Right ventricle myocardium inferior (tissue), 1 donor: ENCODE measurements around the gene NRN1. TPM values are rescaled to one million over a fixed set of nuclear protein-coding genes. Genes with fewer than 3 reads are reported as not detected.
"Not testable (repeated sequence)": the region's sequence is repeated elsewhere in the genome, so short reads cannot be mapped to it uniquely, and the experiment has no call there.

ENCODE experiments used
- ATAC-seq: fragments of 200-7000 bp; cut with Tn5 transposase; one replicate; pipeline ENCODE4 v1.9.1; 2020; ENCODE audit warnings: mild to moderate bottlenecking, moderate library complexity
- DNase-seq: peaks from one replicate; pipeline ENCODE4 v3.0.0; 2021; ENCODE audit errors: missing footprints
- intact Hi-C: fragments of 100-400 bp; cut with DNase I; formaldehyde crosslinking; loops from one replicate; pipeline ENCODE4 v1.11.0; 2022
- long read RNA-seq: library from polyadenylated mRNA; unstranded; transcript quantifications from one replicate; pipeline ENCODE4 v2.0.0, GENCODE V29; 2021
- total RNA-seq: library from RNA; stranded (reverse); fragmentation: NEBNext Ultra II Directional; extraction: Animal tissue kit (Norgen Biotek cat#: 25700); gene quantifications from one replicate; pipeline ENCODE4 v1.2.1, GENCODE V29; 2021
- donor health status: DM: no; HTN: yes; CAD: no; lungs with severe emphysema.

Gene NRN1, protein sequence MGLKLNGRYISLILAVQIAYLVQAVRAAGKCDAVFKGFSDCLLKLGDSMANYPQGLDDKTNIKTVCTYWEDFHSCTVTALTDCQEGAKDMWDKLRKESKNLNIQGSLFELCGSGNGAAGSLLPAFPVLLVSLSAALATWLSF
- total RNA-seq, result 14.0 TPM
- long read RNA-seq, partial matches to known transcripts, result 1 of 7 reads
- long read RNA-seq, other reads (novel, unspliced or antisense), result 2 of 7 reads

DNA sequence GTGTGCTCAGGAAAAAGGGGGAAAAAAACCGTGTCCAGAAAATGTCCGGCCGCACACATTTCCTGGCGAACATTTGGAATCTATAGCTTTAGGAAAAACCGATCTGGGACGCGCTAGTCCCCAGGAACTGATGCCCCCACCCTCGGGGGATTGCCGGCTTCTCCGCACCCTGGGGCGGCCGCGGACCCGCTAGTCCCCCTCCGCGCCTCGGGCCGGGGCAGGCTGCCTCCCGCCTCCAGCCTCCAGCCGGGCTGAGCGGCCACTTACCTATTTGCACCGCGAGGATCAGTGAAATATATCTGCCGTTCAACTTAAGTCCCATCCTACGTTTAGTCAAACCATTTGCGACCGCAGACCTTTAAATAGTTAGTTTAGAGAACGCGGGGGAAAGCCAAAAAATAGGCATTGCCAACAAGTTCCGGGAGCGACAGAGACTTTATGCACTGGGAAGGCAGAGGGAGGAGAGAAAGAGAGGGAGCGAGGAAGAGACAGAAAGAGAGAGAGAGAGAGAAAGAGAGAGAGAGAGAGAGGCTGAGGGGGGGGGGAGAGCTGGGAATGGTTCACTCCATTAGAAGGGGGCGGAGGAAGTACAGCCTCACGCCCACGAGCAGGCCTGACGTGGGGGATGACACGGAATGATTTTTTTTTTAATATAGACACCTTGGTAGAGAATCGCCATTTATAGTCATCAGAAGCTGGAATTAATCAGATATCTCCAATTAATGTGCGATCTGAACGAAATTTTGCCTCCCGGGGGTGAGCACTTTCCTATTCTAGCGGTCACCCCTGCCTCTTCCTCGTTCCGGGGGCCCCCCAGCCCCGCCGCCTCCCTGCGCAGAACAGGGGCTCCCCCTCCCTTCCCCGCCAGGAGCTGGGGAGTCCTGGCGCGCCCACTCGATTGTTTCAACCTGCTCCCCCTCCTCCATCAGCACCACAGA is at the start of gene NRN1:
TSS of gene NRN1 (minus strand) at position 498 of the 938 bp plus-strand sequence. CDS start at position 322, 176 bp downstream.
- DNase-seq (no peak), ATAC-seq (no peak)
- intact Hi-C loops, result no loop called here

DNA sequence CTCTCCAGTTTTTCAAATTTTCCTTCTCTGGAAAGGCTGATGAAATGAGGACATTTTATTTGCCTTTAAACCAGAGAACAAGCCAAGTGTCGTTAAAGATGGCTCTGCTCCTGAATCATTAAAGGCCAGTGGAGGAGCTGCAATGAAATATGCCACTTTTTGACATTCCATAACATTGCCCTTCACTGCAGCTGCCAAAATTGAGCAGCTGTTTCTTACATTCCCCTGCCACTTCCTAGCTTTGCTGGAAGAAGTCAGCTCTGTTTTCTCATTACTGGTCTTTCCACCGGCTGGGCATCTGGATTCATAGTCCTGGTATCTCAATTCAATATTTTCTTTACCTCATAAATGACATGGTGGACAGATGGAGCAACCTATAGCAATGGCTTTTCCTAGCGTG is 45.5 kb upstream of the NRN1 start:
- intact Hi-C loops, result loop anchor here (10.0 kb wide), 1 partner anchor 273 kb away; the partner anchor contains the start of gene F13A1
- ATAC-seq (no peak), DNase-seq (no peak)

DNA sequence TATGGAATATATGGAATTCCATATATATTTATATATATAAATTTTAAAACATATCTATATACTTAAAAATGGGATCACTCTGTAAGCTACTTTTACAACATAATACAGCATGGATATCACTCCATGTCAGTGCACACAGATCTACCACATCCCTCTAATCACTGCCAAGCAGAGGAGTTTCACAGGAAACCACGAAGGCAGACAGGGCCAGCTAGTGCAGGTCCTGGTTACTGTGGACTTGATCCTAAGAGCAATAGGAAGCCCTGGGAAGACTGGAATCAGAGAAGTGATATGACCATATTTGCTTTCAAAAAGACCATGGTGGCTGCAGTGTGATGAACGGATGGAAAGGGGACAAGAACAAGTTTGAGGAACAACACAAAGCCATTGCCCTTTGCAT is 40.0 kb upstream of the NRN1 start:
- ATAC-seq, result no peak
- intact Hi-C loops, result no loop called here
- DNase-seq, result no peak

DNA sequence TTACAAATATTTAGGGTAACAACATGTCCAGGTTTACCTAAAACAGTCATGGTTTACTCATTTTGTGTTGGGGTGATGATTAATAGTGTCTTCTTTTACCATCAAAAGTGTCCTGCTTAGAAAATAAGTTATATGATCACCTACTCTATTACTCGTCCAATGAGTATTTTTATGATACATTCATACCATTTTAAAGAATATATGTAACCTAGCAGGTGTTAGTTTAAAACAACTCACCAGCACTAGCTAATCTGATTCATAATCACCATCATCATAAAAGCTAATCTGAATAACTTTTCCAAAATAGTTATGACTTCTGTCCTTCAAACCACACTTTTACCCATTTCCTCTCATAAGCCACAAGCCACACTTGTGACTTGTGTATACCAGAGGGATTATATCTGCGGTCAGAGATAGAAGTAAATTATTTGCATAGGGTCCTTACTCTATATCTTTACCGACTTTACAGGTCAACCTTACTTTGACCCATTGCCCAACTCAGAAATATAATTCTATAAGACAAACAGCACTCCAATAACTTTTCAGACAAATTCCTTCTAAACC is 33.3 kb upstream of the NRN1 start:
- DNase-seq, result no peak
- ATAC-seq, result no peak
- intact Hi-C loops, result no loop called here

DNA sequence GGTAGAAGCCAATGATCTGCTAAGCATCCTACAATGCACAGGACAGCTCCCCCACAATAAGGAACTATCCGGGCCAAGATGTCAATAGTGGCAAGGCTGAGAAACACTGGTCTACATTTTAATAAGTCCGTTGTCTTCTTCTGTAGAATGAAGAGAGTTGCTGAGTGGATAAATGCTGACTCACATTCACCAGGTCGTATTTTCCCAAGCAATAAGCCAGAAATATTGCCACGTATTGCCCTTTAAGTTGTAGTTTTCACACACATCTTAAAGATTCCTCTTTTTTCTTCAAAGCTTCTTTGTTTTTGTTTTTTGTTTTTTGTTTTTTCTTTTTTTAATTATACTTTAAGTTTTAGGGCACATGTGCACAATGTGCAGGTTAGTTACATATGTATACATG is 30.5 kb upstream of the NRN1 start:
- intact Hi-C loops, result no loop called here
- no peak for DNase-seq
- ATAC-seq, result no peak

DNA sequence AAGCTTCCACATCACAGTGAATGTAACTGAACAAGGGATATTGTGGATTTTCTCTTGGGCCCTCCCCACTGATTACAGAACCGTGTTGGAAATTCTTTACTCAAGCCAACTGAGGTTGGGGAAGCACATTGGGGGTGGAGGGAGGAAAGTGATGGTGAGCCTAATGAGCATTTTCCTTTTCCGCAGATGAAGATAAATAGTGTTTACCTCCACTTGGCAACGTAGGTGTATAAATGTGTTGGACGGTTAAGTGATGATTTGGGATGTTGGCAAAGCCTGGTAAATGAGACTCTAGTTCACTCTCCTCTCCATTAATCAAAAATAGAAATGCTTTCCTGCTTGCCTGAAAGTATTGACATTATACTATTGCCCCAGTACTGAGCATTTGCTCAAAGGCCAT is 27.1 kb upstream of the NRN1 start:
- DNase-seq (no peak), ATAC-seq (no peak)
- intact Hi-C loops, result no loop called here

DNA sequence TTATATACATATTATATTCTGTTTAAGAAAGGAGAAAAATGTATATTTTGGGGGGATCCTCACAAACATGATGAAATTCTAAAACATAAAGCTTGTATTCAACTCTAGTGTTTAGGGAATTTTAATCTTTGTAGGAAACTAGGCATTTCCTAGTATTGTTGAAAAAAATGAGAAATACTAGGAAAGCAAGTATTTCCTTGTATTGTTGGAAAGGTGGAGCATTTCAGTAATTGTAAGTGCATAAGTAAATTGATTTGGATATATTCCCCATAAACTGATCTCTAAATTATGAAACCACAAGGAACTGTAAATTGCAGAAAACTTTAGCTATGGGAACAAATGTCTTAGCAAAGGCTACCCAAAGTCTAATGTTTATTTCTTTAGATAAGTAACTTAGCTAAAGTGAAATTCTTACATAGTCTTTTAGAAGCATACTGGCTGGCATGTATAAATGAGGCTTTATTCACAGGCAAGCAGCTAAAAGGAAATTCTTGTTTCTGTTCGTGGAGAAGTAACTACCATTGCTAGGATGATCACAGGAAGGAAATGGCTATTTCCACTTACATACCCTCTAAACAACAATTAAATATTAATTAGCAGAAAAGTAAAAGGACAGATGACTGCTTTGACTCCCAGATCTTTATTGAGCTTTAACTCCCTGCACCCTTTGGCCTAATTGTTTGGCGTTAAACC is 19.9 kb upstream of the NRN1 start:
- ATAC-seq (no peak), DNase-seq (no peak)
- intact Hi-C loops, result loop anchor here (2.0 kb wide), 1 partner anchor 18 kb away; no protein-coding TSS in a partner anchor

DNA sequence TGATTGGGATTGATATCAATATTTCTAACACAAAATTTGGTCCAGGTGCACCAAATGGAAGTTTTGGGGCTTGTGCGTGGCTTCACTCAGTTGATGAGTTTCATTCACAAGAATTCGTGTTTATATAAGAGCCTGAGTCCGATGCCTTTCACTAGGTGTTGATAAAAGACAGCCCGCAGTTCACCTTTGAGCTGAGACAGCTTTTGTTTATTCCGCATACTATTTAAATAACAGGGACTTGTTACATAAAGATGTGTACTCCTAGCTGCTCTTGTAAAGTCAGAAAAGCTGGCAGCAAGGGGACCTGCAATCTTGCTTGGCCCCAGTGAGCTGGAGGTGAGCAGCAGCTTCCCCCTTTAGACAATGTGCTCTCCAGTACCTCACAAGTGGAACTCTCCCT is 19.0 kb upstream of the NRN1 start:
- DNase-seq (no peak), ATAC-seq (no peak)
- intact Hi-C loops, result loop anchor here (2.0 kb wide), 1 partner anchor 17 kb away; no protein-coding TSS in a partner anchor

DNA sequence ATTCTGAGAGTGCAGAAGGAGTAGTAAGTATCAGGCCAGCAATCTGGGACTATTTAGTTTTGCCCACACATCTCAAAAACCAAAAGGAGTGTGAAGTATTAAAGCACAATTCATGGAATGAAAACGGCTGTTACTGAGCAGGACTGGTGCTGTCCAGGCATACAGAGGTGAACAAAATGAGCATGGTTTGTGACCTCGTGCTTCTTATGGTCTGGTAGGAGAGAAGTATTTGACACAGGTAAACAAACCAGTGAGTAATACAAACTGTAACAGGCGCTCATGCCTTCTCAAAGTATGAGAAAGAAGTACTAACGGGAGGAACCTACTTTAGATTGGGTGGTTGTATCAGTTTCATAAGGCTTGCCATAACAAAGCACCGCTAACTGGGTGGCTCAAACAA is 17.5 kb upstream of the NRN1 start:
- DNase-seq (no peak), ATAC-seq (no peak)
- intact Hi-C loops, result no loop called here

DNA sequence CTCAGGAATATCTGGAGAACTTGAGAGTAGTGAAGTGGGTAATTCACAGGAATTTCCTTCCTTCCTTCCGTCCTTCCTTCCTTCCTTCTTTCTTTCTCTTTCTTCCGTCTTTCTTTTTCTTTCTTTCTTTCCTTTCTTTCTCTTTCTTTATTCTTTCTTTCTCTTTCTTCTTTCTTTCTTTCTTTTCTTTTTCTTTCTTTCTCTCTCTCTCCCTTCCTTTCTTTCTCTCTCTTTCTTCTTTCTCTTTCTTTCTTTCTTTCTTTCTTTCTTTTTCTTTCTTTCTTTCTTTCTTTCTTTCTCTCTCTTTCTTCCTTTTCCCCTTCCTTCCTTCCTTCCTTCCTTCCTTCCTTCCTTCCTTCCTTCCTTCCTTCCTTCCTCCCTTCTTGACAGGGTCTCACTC is 16.1 kb upstream of the NRN1 start:
- DNase-seq, intact Hi-C loops, ATAC-seq: not testable (repeated sequence)

DNA sequence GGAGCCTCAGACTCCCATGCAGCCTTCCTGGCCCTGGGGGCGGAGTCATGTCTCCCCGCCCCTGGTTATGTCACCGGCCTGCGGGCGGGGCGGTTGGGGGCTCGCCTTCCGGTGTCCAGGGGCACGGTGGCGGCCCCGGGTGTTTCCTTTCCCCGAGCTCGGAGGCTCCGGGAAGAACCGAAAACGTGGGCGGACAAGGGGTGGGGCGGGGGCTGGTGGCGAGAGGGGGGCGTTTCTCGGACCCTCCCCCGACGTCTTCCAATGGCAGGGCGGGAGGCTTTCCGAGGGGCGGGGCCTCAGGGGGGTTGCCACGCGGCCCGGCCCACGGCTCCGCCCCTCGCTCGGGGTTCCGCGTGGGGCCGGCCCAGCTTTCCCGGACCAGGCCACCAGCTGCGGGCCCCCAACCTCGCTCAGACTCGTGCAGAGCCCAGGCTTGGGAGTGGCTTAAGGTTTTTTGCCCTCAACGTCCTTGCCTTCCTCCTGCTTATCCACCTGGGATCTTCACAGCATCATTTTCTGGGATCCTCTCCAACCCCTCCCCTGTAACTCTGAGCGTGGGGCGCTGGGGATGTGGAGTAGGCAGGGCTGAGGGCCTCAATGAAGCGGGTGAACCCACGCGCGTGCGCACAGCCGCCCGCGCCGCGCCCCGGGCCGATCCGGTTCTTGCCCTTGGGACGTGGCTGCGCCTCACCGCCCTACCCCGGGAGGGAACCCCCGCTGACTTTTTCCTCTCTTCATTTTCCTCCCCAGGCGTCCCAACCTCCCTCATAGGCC is 2.1 kb upstream of the NRN1 start:
- ATAC-seq (peak; percentile 74), DNase-seq (peak; percentile 88)
- intact Hi-C loops, result loop anchor here (2.0 kb wide), 1 partner anchor 18 kb away; no protein-coding TSS in a partner anchor

DNA sequence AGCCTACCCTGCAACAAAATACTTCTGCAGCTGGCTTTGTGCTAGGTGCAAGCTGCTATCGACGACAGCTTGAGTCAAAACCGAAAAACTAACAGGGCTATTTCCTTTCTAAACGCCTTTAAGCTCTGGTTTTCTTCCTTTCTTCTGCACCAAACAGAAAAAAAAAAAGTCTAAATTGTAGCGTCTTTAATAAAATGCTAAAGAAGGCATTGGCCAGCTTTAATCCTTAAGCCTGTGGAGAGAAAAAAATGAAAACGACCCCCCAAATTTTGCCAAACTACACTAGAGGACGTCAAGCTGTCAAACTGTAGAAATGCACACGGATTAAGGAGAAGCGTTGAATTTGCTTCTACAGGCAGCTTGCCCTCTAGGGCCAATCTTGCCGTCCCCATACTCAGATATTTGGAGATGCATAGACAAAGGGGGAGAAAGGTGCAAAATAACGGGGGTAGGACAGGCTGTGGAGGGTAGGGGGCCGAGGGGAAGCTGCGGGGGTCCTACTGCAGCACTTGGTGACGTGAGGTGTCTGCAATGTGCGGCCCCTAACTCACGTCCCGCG is 1.4 kb upstream of the NRN1 start:
- DNase-seq (no peak), ATAC-seq (no peak)
- intact Hi-C loops, result loop anchor here (2.0 kb wide), 1 partner anchor 19 kb away; no protein-coding TSS in a partner anchor

DNA sequence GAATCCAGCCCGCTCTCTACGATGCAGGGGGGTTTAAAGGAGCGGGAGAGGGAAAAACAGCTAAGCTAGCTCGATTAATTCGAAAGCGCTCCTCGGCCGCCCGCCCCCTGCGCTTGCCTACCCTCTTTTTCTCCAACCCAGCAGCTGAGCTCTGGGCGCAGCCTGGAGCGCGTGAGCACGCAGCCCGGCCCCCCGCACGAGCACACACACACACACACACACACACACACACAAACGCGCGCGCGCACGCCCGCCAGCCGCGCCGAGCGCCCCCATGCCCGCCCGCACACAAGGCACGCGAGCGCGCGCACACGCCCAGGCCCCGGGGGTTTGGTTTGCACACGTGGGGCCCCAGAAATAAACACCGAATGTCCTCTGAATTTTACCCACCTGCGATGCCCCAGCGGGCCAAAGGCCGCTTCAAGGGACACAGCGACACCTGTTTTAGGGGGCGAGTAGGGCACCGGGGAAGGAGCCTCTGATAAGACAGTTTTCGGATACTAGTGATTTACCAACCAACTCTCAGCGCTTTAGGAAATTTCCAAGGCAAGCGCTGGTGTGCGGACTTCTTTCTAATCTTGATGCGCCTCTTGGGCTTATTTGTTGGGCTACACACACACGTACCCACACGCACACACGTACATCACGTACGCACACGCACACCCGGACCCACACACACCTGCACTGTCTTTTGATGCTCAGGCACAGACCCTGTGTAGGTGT is 802 bp upstream of the NRN1 start:
- ATAC-seq (no peak), DNase-seq (no peak)
- intact Hi-C loops, result loop anchor here (2.0 kb wide), 1 partner anchor 19 kb away; no protein-coding TSS in a partner anchor

DNA sequence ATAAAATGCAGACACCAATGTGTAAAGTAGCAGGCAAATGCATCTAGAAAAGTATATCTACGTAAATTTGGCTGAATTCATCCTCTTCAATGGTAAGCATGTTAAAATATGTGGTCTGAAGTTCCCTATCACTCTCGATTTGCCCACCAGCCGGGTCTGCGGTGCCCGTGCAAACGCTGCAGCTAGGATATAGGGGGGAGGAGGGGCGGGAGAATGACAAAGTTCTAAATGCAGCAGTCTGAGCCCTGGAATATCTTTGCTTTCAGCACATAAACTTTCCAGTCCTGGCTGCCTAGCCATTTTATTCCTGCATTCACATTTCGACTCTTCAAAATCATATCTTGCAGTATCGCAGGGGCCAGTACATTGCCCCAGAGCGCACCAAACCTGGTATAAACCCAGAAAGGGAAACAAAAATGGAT is 708 bp downstream of the NRN1 start:
- ATAC-seq (no peak), DNase-seq (no peak)
- intact Hi-C loops, result no loop called here

DNA sequence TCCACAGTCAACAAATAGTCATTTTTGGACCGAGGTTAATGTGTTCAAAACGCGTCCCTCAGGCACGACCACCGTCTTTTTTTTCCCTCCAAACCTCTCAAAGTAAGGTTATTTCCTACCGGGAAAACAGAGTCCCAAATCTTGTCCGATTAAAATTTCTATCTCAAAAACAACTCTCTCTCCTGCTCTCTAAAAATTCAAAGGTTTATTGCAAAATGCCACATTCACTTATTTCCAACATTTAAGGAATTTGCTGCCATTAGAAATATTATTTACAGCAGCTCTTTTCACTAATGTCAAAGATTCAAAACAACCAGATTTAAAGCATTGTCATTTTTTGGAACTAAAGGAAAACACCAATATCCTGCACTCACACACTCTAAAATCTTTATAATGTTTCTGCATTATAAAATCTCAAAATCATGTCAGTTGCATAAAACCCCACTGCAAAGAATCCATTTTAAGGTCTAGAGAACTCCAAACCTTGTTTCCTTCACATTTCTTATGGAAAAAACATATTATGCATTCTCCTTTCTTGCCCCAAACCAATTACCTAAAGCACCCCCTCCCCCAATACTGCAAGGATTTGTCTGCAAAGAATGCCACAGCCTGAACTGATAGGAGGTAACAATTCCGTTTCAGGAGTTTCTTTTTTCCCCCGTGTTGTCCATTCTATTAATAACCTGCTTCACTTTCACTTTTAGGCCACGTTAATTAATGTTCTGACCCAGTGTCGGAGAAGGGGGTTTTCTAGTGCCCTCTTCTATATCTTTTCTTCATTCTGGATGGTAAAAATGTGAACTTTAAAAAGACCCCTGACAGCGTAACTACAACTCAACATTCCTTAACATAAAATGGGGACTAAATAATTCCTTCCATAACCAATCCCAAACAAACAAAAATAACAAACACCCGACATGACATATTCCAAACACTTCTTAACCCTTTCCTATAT is 1.4 kb downstream of the NRN1 start:
- DNase-seq (no peak), ATAC-seq (no peak)
- intact Hi-C loops, result no loop called here

DNA sequence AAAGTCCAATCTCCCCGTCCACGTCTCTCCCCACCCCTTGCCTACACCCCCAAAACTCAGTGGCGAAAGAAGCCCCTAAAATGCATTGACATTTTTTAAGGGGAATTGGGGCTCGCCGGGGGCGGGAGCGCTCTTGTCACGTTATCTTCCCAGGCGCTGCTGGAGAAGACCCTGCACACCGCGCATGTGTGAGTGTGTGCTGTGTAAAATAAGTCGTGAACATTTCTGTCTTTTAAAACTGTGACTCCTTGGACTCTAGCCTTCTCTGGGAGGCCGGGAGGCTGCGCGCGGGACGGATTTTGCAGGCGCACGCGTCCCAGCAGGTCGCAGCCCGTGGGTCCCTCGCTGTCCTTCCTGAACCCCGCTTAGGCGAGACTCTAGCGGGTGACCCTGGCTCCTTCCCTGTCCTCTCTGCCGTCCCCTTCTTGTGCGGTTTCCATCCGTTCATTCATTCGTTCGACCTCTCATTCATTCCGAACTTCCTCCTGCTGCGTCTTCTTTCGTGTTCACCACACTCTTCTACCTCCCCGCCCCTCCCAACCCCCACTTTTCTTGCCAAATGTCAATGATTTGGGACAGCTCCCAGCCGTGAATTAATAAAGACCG is 2.2 kb downstream of the NRN1 start:
- intact Hi-C loops, result no loop called here
- DNase-seq, result no peak
- no peak for ATAC-seq
